PC-3 (cell line): ENCODE measurements around the gene NOTCH1. TPM values are rescaled to one million over a fixed set of nuclear protein-coding genes. Genes with fewer than 3 reads are reported as not detected.

Experiments
- ATAC-seq: fragments of 200-7000 bp; cut with Tn5 transposase; 2 replicates; pipeline ENCODE4 v1.9.1; 2020; ENCODE audit warnings: mild to moderate bottlenecking, moderate library complexity
- Bru-seq: library from RNA; stranded (reverse); fragments of 400-500 nt; gene quantifications from one replicate; lab custom pipeline; 2021; lab: Mats Ljungman, UMichigan
- BruChase-seq, 2 experiments: library from RNA; stranded (reverse); fragments of 400-500 nt; gene quantifications; one replicate each; lab custom pipeline; 2021; lab: Mats Ljungman, UMichigan
- BruUV-seq: library from RNA; stranded (reverse); fragments of 400-500 nt; replicated peaks from 2 replicates; lab custom pipeline; 2021; lab: Mats Ljungman, UMichigan
- CTCF ChIA-PET: fragments of 300-600 bp; sonication (Branson Sonifier 250); formaldehyde crosslinking; loops from one replicate; lab custom pipeline; 2022; ENCODE audit warnings: antibody characterized with exemption; lab: Charles Lee
- POLR2A ChIA-PET: fragments of 300-600 bp; sonication (Branson Sonifier 250); formaldehyde crosslinking; loops from one replicate; lab custom pipeline; 2022; ENCODE audit warnings: antibody characterized with exemption; ENCODE audit not compliant: unreplicated experiment; lab: Charles Lee
- DNase-seq: peaks from one replicate; pipeline ENCODE4 v3.0.0-alpha.2; 2015
- H2AFZ ChIP-seq: fragments of 300-600 bp; sonication (generic); 2 replicates; pipeline ENCODE4 v1.6.0; 2016; ENCODE audit warnings: antibody characterized with exemption, low read length
- H3F3A ChIP-seq: fragments of 300-600 bp; sonication (generic); one replicate; pipeline ENCODE4 v1.6.0; 2017; ENCODE audit warnings: antibody characterized with exemption, low read length, control low read depth, mild to moderate bottlenecking; ENCODE audit not compliant: unreplicated experiment
- H3K27ac ChIP-seq: fragments of 300-600 bp; sonication (generic); 2 replicates; pipeline ENCODE4 v1.5.1; 2016; ENCODE audit warnings: mild to moderate bottlenecking, low read length
- H3K27me3 ChIP-seq: fragments of 300-600 bp; sonication (generic); 2 replicates; pipeline ENCODE4 v1.6.1; 2016; ENCODE audit warnings: low read length, mixed read lengths
- H3K36me3 ChIP-seq: fragments of 300-600 bp; sonication (generic); 2 replicates; pipeline ENCODE4 v1.6.1; 2016; ENCODE audit warnings: low read depth, mixed run types, low read length, mixed read lengths
- H3K4me1 ChIP-seq: fragments of 300-600 bp; sonication (generic); 2 replicates; pipeline ENCODE4 v1.5.1; 2016; ENCODE audit warnings: low read length; ENCODE audit not compliant: insufficient read depth
- H3K4me2 ChIP-seq: fragments of 300-600 bp; sonication (generic); 2 replicates; pipeline ENCODE4 v1.6.0; 2016; ENCODE audit warnings: low read length
- H3K4me3 ChIP-seq: fragments of 300-600 bp; sonication (generic); 2 replicates; pipeline ENCODE4 v1.5.1; 2016; ENCODE audit warnings: mild to moderate bottlenecking, low read length, mixed read lengths
- H3K79me2 ChIP-seq: fragments of 300-600 bp; sonication (generic); 2 replicates; pipeline ENCODE4 v1.6.1; 2017; ENCODE audit warnings: low read length, mixed read lengths
- H3K9ac ChIP-seq: fragments of 300-600 bp; sonication (generic); 2 replicates; pipeline ENCODE4 v1.6.0; 2016; ENCODE audit warnings: mild to moderate bottlenecking, low read length
- H3K9me2 ChIP-seq: fragments of 300-600 bp; sonication (generic); replicated peaks from 2 replicates; pipeline ENCODE4 v1.6.1; 2016; ENCODE audit warnings: mixed run types, low read length, mixed read lengths
- H3K9me3 ChIP-seq: fragments of 300-600 bp; sonication (generic); 2 replicates; pipeline ENCODE4 v1.6.1; 2016; ENCODE audit warnings: low read length, mixed read lengths
- H4K20me1 ChIP-seq: fragments of 300-600 bp; sonication (generic); 2 replicates; pipeline ENCODE4 v1.6.1; 2016; ENCODE audit warnings: low read length, mixed read lengths
- EZH2 ChIP-seq: fragments of 300-600 bp; sonication (generic); IDR thresholded peaks from one replicate; pipeline ENCODE4 v1.6.1; 2017; ENCODE audit warnings: antibody characterized with exemption, mild to moderate bottlenecking, low read length; ENCODE audit not compliant: unreplicated experiment
- EZH2phosphoT487 ChIP-seq: fragments of 300-600 bp; sonication (generic); IDR thresholded peaks from 2 replicates; pipeline ENCODE4 v1.6.1; 2018; ENCODE audit warnings: mild to moderate bottlenecking, antibody characterized with exemption, low read length, borderline replicate concordance
- intact Hi-C: fragments of 100-400 bp; cut with micrococcal nuclease; formaldehyde crosslinking; loops from 2 replicates; pipeline ENCODE4 v1.9.0; 2023
- long read RNA-seq: library from polyadenylated mRNA; unstranded; transcript quantifications from one replicate; pipeline ENCODE4 v2.0.0, GENCODE V29; 2021; ENCODE audit not compliant: unreplicated experiment
- total RNA-seq: library from RNA; depleted of rRNA; stranded (reverse); fragments of >200 nt; gene quantifications from 2 replicates; pipeline ENCODE4 v1.2.3, GENCODE V29; 2014; rRNA removed
- TF ChIP-seq, protein P1 (sequence below): fragments of 300-600 bp; sonication (generic); conservative IDR thresholded peaks from 2 replicates; pipeline ENCODE4 v1.5.1; 2017; ENCODE audit warnings: antibody characterized with exemption, low read depth, mild to moderate bottlenecking, low read length

The NOTCH1 gene
- total RNA-seq (14.3 and 20.8 TPM in 2 replicates), Bru-seq, nascent RNA (percentile 40 among the genes with signal in this experiment), BruChase-seq, experiment 1, labeled RNA remaining after a 6-hour chase (percentile 57 among the genes with signal in this experiment), BruChase-seq, experiment 2, labeled RNA remaining after a 2-hour chase (percentile 50 among the genes with signal in this experiment)
- long read RNA-seq, partial matches to known transcripts: 4 of 5 reads
- long read RNA-seq, other reads (novel, unspliced or antisense): 1 of 5 reads

DNA sequence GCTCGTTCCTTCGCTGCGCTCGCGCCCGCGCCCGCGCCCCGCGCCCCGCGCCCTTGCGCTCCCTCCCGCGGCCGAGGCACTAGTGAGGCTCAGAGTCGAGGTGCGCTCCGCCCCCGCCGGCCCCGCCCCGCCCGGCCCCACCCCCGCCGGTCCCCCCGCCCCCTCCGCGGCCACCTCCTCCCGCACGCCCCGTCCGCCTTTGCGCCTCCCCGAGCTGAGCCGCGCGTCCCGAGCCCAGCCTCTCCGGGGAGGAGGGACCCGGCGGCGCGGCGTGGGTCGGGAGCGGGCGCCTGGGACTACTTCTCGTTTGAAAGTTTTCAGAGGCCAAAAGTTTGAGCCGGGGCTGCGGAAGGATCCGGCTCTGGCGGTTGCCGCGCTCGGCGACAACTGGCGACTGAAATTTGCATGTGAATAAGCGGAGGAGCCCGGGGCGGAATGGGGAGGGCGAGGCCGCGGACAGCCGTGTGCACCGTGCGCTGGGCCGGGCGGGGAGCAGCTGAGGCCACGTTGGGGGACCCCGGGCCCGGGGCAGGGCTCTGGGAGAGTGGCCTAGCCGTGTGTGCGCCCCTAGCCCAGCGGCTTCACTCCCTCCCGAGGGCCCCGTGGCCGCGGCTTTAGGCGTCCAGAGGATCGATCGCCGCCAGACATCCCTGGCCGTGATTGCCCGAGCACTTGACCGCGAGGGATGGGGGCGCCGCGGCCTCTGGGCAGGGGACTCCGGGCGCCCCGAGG lies at the start of gene NOTCH1:
Gene NOTCH1 (minus strand): TSS at position 84 of the 732 bp plus-strand sequence. CDS start 262 bp downstream, outside the sequence.
- H3K79me2 ChIP-seq: peaks cover 19% of the 10 kb centered on the region
- H3K9ac ChIP-seq: peak within 1 kb of the TSS; percentile 88
- DNase-seq (peak; percentile 81), ATAC-seq (peak; percentile 79)
- BruUV-seq: TSS peak; percentile 64
- no peaks in the 10 kb centered on the region for H3K9me2 ChIP-seq
- intact Hi-C loops: loop anchor here (10.0 kb wide), 1 partner anchor 61 kb away; the partner anchor contains the start of gene SEC16A
- no peak for TF ChIP-seq EZH2
- no peaks in the 10 kb centered on the region for H3K36me3 ChIP-seq
- POLR2A ChIA-PET: interaction anchor here (0.7 kb wide), 2 partner anchors 79 to 80 kb away, joined by 3 to 5 read pairs; no protein-coding TSS in a partner anchor
- H3K4me3 ChIP-seq: peak within 1 kb of the TSS; percentile 83
- H3K4me1 ChIP-seq: peaks cover 21% of the 10 kb centered on the region
- CTCF ChIA-PET: interaction anchor here (0.6 kb wide), 1 partner anchor 61 kb away, joined by 5 read pairs; no protein-coding TSS in a partner anchor
- H3K4me2 ChIP-seq: peak within 1 kb of the TSS; percentile 96
- H3F3A ChIP-seq: no peaks in the 10 kb centered on the region
- 0 out of 2 replicates have a peak, but pooled peaks cover 7% of the 10 kb centered on the region for H4K20me1 ChIP-seq
- H3K9me3 ChIP-seq: no peaks in the 10 kb centered on the region
- H3K27me3 ChIP-seq: no peaks in the 10 kb centered on the region
- peak within 1 kb of the TSS; percentile 85 for H3K27ac ChIP-seq
- H2AFZ ChIP-seq: peak within 1 kb of the TSS; percentile 83

DNA sequence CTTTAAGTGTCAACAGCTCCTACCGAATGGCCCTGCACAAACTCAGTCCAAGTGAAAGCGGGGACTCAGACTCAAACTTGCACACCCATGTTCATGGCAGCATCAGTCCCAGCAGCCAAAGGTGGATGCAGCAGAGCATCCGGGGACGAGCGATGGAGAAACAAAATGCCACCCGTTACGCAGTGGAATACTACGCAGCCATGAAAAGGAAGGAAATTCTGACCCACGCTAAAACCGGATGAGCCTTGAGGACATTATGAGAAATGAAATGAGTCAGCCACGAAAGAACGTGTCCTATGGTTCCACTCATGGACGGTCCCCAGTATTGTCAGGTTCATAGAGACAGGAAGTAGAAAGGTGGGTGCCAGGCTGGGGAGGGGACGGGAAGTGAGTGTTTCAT lies 48.6 kb upstream of the NOTCH1 start:
- Histone ChIP-seq H4K20me1 (no peaks in the 10 kb centered on the region), H3K4me1 (no peaks in the 10 kb centered on the region), H3K9ac (no peak overlapping the region), H3K27me3 (no peaks in the 10 kb centered on the region), H3K79me2 (no peaks in the 10 kb centered on the region), H3K27ac (no peak overlapping the region), H3F3A (no peaks in the 10 kb centered on the region), H3K9me3 (no peaks in the 10 kb centered on the region), H3K4me2 (no peak overlapping the region), H3K4me3 (no peak overlapping the region), H2AFZ (no peak overlapping the region), H3K36me3 (no peaks in the 10 kb centered on the region), H3K9me2 (no peaks in the 10 kb centered on the region)
- POLR2A ChIA-PET: no interaction called here
- BruUV-seq: no TSS peak
- intact Hi-C loops: no loop called here
- TF ChIP-seq, protein P1, sequence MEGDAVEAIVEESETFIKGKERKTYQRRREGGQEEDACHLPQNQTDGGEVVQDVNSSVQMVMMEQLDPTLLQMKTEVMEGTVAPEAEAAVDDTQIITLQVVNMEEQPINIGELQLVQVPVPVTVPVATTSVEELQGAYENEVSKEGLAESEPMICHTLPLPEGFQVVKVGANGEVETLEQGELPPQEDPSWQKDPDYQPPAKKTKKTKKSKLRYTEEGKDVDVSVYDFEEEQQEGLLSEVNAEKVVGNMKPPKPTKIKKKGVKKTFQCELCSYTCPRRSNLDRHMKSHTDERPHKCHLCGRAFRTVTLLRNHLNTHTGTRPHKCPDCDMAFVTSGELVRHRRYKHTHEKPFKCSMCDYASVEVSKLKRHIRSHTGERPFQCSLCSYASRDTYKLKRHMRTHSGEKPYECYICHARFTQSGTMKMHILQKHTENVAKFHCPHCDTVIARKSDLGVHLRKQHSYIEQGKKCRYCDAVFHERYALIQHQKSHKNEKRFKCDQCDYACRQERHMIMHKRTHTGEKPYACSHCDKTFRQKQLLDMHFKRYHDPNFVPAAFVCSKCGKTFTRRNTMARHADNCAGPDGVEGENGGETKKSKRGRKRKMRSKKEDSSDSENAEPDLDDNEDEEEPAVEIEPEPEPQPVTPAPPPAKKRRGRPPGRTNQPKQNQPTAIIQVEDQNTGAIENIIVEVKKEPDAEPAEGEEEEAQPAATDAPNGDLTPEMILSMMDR: no peak
- TF ChIP-seq EZH2phosphoT487 (no peak), EZH2 (no peak)
- CTCF ChIA-PET: no interaction called here
- ATAC-seq: no peak
- no peak for DNase-seq

DNA sequence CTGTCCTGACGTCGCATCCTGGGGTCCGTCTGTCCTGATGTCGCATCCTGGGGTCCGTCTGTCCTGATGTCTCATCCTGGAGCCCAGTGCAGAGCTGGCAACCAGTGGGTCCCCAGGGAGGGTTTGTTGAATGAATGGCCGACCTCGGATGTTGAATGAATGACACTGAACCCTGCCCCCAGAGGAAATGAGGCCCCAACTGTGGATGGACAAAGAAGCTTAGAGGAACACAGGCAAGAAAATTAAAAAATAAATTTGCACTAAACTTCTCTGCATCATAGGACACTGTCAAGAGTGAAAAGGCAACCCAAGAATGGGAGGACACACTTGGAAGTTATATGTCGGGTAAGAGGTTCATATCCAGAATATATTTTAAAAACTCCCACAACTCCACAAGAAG lies 47.7 kb upstream of the NOTCH1 start:
- no peak for DNase-seq
- Histone ChIP-seq H3K36me3 (no peaks in the 10 kb centered on the region), H3K27ac (no peak overlapping the region), H3F3A (no peaks in the 10 kb centered on the region), H3K9me2 (no peaks in the 10 kb centered on the region), H3K9ac (no peak overlapping the region), H3K4me2 (no peak overlapping the region), H3K79me2 (no peaks in the 10 kb centered on the region), H3K4me1 (no peaks in the 10 kb centered on the region), H3K9me3 (no peaks in the 10 kb centered on the region), H3K27me3 (no peaks in the 10 kb centered on the region), H4K20me1 (no peaks in the 10 kb centered on the region), H3K4me3 (no peak overlapping the region), H2AFZ (no peak overlapping the region)
- intact Hi-C loops: no loop called here
- BruUV-seq: no TSS peak
- TF ChIP-seq EZH2phosphoT487: no peak
- TF ChIP-seq EZH2: no peak
- TF ChIP-seq, protein P1: no peak
- ATAC-seq: no peak
- CTCF ChIA-PET: no interaction called here
- POLR2A ChIA-PET: no interaction called here
